A549 (cell line): ENCODE measurements around the gene HOXB7. TPM values are rescaled to one million over a fixed set of nuclear protein-coding genes. Genes with fewer than 3 reads are reported as not detected.

ENCODE experiments used
- ATAC-seq, 2 experiments: fragments of 200-7000 bp in 1 of 2; fragments of >200 bp in 1 of 2; cut with Nextera tagmentation in 1 of 2; cut with Tn5 transposase in 1 of 2; 3 replicates each; pipeline versions ENCODE4 v1.8.0 to v1.9.1; 2018 to 2020; ENCODE audit warnings: mild to moderate bottlenecking in 1 of 2, moderate library complexity in 1 of 2
- CTCF ChIA-PET: fragments of 300-600 bp; sonication (Branson Sonifier 250); formaldehyde crosslinking; extraction: SDS; loops from one replicate; lab custom pipeline; 2021; ENCODE audit warnings: antibody characterized with exemption, inconsistent platforms; lab: Yijun Ruan, JAX
- POLR2A ChIA-PET: fragments of 350-600 bp; formaldehyde crosslinking; extraction: SDS; loops from one replicate; lab custom pipeline; 2021; ENCODE audit warnings: antibody characterized with exemption, inconsistent platforms; lab: Yijun Ruan, JAX
- DNase-seq, 2 experiments: peaks; one replicate each; pipeline versions ENCODE4 v3.0.0 to v3.0.0-alpha.2; 2011 to 2016; ENCODE audit warnings: low read depth in 1 of 2, low spot score in 1 of 2
- FAIRE-seq: peaks from 2 replicates; lab custom pipeline; 2011; peaks lifted over from hg19 to GRCh38; lab: Jason Lieb, UNC
- H3K27ac ChIP-seq, 2 experiments: fragments of >200 bp; sonication (Bioruptor Twin); formaldehyde crosslinking; 3 replicates each; pipeline ENCODE4 v1.5.1; 2016 to 2017
- H3K4me1 ChIP-seq: fragments of >200 bp; sonication (Bioruptor Twin); formaldehyde crosslinking; 3 replicates; pipeline ENCODE4 v1.6.1; 2016
- H3K4me2 ChIP-seq: fragments of >200 bp; sonication (Bioruptor Twin); formaldehyde crosslinking; 3 replicates; pipeline ENCODE4 v1.6.1; 2016
- H3K4me3 ChIP-seq: fragments of >200 bp; sonication (Bioruptor Twin); formaldehyde crosslinking; 3 replicates; pipeline ENCODE4 v1.5.1; 2016
- H3K9me3 ChIP-seq: fragments of >200 bp; sonication (Bioruptor Twin); formaldehyde crosslinking; 3 replicates; pipeline ENCODE4 v1.6.1; 2016
- CBX8 ChIP-seq: fragments of 200-600 bp; sonication (generic); IDR thresholded peaks from 2 replicates; pipeline ENCODE4 v1.6.1; 2016
- GATA3 ChIP-seq: IDR thresholded peaks from 2 replicates; pipeline ENCODE4 v1.6.1; 2012; ENCODE audit warnings: borderline replicate concordance
- HOXB13 ChIP-seq: fragments of 250-450 bp; sonication (Bioruptor Pico); IDR thresholded peaks from 2 replicates; pipeline ENCODE4 v1.5.0; 2020; ENCODE audit warnings: low read depth, mild to moderate bottlenecking, moderate library complexity
- KDM1A ChIP-seq: fragments of 200-600 bp; sonication (generic); IDR thresholded peaks from 2 replicates; pipeline ENCODE4 v1.6.1; 2016; ENCODE audit warnings: low read depth, mild to moderate bottlenecking
- MAFK ChIP-seq: fragments of 450-650 bp; IDR thresholded peaks from 2 replicates; pipeline ENCODE4 v1.6.1; 2014; ENCODE audit not compliant: partially characterized antibody
- MAZ ChIP-seq: fragments of 150-350 bp; IDR thresholded peaks from 2 replicates; pipeline ENCODE4 v1.6.1; 2014; ENCODE audit warnings: antibody characterized with exemption, low read depth, low read length, borderline replicate concordance
- MYC ChIP-seq: IDR thresholded peaks from 2 replicates; pipeline ENCODE4 v1.6.1; 2012; ENCODE audit warnings: mild to moderate bottlenecking, inconsistent platforms, low read length, improper control_type of control experiment, borderline replicate concordance
- NPAS2 ChIP-seq: fragments of 250-450 bp; sonication (Bioruptor Pico); IDR thresholded peaks from 2 replicates; pipeline ENCODE4 v1.8.0; 2022; ENCODE audit warnings: mild to moderate bottlenecking, moderate library complexity, borderline replicate concordance
- NR3C1 ChIP-seq: fragments of >200 bp; sonication (Bioruptor Twin); formaldehyde crosslinking; IDR thresholded peaks from 3 replicates; pipeline ENCODE4 v1.6.1; 2017
- RAD21 ChIP-seq, 2 experiments: fragments of >200 bp in 1 of 2; sonication (Bioruptor Twin) in 1 of 2; formaldehyde crosslinking in 1 of 2; IDR thresholded peaks in 1 of 2; conservative IDR thresholded peaks in 1 of 2; 2 replicates in 1 of 2; 3 replicates in 1 of 2; pipeline ENCODE4 v1.6.1; 2012 to 2018; ENCODE audit warnings: inconsistent platforms in 1 of 2
- SMC3 ChIP-seq: fragments of >200 bp; sonication (Bioruptor Twin); formaldehyde crosslinking; IDR thresholded peaks from 3 replicates; pipeline ENCODE4 v1.6.1; 2018; ENCODE audit warnings: inconsistent platforms
- SREBF2 ChIP-seq: fragments of 450-650 bp; IDR thresholded peaks from 2 replicates; pipeline ENCODE4 v1.6.1; 2014; ENCODE audit warnings: mild to moderate bottlenecking, moderate library complexity
- TP53 ChIP-seq: fragments of 250-450 bp; sonication (Bioruptor Pico); IDR thresholded peaks from 2 replicates; pipeline ENCODE4 v1.5.0; 2021; ENCODE audit warnings: mild to moderate bottlenecking, moderate library complexity
- ZSCAN20 ChIP-seq: fragments of 250-450 bp; sonication (Bioruptor Pico); IDR thresholded peaks from 2 replicates; pipeline ENCODE4 v1.8.0; 2022; ENCODE audit warnings: mild to moderate bottlenecking, moderate library complexity
- WGBS: methylation state at CpG from one replicate; pipeline ENCODE4 v1.1.6; 2017; ENCODE audit errors: missing lambda C conversion rate; 5-methylcytosine and 5-hydroxymethylcytosine counted together
- polyA plus RNA-seq, 4 experiments: library from polyadenylated mRNA; depleted of rRNA in 3 of 4; stranded (reverse); fragments of >200 nt; fragmentation: RNase III in 1 of 4; extraction: RNeasy Plus Mini Kit Qiagen cat#74134 plus additional on column Dnase treatment in 1 of 4; gene quantifications; 2 replicates in 3 of 4; 3 replicates in 1 of 4; pipeline ENCODE4 v1.2.3, GENCODE V29; 2011 to 2017
- TF ChIP-seq, protein P1 (sequence below): fragments of 200-600 bp; sonication (generic); IDR thresholded peaks from 2 replicates; pipeline ENCODE4 v1.6.1; 2016; ENCODE audit warnings: antibody characterized with exemption, mild to moderate bottlenecking, moderate library complexity
- TF ChIP-seq, protein P2 (sequence below): fragments of >200 bp; sonication (Bioruptor Twin); formaldehyde crosslinking; IDR thresholded peaks from 3 replicates; pipeline ENCODE4 v1.5.1; 2016
- TF ChIP-seq, protein P3 (sequence below): IDR thresholded peaks from 2 replicates; pipeline ENCODE4 v1.6.1; 2012; ENCODE audit warnings: low read depth, borderline replicate concordance
- TF ChIP-seq, protein P4 (sequence below): fragments of 450-650 bp; IDR thresholded peaks from 2 replicates; pipeline ENCODE4 v1.6.1; 2014; ENCODE audit warnings: antibody characterized with exemption
- TF ChIP-seq, protein P5 (sequence below): IDR thresholded peaks from 2 replicates; pipeline ENCODE4 v1.6.1; 2012
- TF ChIP-seq, protein P6 (sequence below): IDR thresholded peaks from 2 replicates; pipeline ENCODE4 v1.6.1; 2012
- TF ChIP-seq, protein P7 (sequence below): fragments of 250-450 bp; sonication (Bioruptor Pico); IDR thresholded peaks from 2 replicates; pipeline ENCODE4 v1.5.0; 2021; ENCODE audit warnings: mild to moderate bottlenecking, moderate library complexity, borderline replicate concordance

The HOXB7 gene
- polyA plus RNA-seq, 2 of the 4 experiments (the other 2 are of a cell fraction) = 22.3 to 32.3 TPM

DNA sequence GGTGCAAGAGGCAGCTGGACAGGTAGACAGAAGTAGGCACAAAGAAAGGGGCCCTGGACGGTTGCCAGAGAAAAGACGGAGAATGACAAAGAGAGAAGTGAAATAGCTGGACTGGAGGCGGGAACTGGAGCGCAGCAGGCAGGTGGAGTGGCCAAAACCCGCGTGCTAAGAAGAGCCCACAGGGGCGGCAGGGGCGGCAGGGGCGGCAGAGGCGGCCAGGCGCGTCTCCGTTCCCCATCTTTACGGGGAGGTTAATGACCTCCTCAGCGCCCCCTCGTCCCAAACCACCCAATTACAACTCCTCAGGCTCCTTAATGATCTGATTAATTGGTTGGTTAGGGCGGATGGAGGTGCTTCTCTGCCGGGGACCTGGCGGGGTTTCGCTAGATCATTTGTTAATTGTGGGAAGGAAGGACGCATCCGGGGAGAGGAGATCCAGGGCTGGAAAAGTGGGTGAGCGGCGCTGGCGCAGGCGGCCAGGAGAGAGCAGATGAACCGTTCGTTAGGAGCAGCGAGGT lies 30.8 kb upstream of the HOXB7 start:
- Histone ChIP-seq H3K9me3 (no peaks in the 10 kb centered on the region), H3K4me2 (no peak overlapping the region), H3K4me1 (peaks cover 67% of the 10 kb centered on the region), H3K4me3 (no peak overlapping the region), H3K27ac (peak overlapping the region in 1 of 2 experiments; percentile 92; a peak in 2 of 6 replicates)
- WGBS = 89% methylated on average over 29 of the region's 29 CpGs
- TF ChIP-seq KDM1A = no peak
- no peak for TF ChIP-seq MAZ
- TF ChIP-seq, protein P1, sequence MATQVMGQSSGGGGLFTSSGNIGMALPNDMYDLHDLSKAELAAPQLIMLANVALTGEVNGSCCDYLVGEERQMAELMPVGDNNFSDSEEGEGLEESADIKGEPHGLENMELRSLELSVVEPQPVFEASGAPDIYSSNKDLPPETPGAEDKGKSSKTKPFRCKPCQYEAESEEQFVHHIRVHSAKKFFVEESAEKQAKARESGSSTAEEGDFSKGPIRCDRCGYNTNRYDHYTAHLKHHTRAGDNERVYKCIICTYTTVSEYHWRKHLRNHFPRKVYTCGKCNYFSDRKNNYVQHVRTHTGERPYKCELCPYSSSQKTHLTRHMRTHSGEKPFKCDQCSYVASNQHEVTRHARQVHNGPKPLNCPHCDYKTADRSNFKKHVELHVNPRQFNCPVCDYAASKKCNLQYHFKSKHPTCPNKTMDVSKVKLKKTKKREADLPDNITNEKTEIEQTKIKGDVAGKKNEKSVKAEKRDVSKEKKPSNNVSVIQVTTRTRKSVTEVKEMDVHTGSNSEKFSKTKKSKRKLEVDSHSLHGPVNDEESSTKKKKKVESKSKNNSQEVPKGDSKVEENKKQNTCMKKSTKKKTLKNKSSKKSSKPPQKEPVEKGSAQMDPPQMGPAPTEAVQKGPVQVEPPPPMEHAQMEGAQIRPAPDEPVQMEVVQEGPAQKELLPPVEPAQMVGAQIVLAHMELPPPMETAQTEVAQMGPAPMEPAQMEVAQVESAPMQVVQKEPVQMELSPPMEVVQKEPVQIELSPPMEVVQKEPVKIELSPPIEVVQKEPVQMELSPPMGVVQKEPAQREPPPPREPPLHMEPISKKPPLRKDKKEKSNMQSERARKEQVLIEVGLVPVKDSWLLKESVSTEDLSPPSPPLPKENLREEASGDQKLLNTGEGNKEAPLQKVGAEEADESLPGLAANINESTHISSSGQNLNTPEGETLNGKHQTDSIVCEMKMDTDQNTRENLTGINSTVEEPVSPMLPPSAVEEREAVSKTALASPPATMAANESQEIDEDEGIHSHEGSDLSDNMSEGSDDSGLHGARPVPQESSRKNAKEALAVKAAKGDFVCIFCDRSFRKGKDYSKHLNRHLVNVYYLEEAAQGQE = no peak
- POLR2A ChIA-PET = no interaction called here
- CTCF ChIA-PET = interaction anchor here (0.6 to 6.9 kb wide), 10 partner anchors 9 to 488 kb away, joined by 3 to 118 read pairs (median 6); partner anchors contain the start of gene HOXB9
- no peak for FAIRE-seq
- DNase-seq = no peak
- ATAC-seq = no peak

DNA sequence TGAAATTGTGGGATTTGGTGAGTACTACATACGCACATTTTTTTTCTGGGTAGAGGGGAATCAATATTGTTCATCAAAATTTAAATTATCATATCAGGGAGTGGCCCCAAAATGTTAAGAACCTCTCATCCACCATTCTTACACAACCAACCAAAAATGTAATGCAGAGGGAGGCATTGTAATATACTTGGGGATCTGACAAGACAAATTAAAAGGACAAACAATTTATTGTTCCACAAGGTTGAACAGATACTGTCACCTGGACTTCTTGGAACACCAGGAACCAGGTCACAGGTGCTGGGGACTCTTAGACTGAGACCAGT lies 30.0 kb upstream of the HOXB7 start:
- 94% methylated on average over 1 of the region's 1 CpG for WGBS
- H3K4me1 ChIP-seq = peaks cover 74% of the 10 kb centered on the region
- no peak overlapping the region for H3K4me2 ChIP-seq
- H3K4me3 ChIP-seq = no peak overlapping the region
- no peak overlapping the region for H3K27ac ChIP-seq
- CTCF ChIA-PET = interaction anchor here (0.7 to 6.9 kb wide), 11 partner anchors 13 to 487 kb away, joined by 3 to 118 read pairs (median 5); partner anchors contain the start of gene HOXB9
- POLR2A ChIA-PET = no interaction called here
- ATAC-seq = no peak
- no peak for TF ChIP-seq NR3C1
- TF ChIP-seq, protein P2, sequence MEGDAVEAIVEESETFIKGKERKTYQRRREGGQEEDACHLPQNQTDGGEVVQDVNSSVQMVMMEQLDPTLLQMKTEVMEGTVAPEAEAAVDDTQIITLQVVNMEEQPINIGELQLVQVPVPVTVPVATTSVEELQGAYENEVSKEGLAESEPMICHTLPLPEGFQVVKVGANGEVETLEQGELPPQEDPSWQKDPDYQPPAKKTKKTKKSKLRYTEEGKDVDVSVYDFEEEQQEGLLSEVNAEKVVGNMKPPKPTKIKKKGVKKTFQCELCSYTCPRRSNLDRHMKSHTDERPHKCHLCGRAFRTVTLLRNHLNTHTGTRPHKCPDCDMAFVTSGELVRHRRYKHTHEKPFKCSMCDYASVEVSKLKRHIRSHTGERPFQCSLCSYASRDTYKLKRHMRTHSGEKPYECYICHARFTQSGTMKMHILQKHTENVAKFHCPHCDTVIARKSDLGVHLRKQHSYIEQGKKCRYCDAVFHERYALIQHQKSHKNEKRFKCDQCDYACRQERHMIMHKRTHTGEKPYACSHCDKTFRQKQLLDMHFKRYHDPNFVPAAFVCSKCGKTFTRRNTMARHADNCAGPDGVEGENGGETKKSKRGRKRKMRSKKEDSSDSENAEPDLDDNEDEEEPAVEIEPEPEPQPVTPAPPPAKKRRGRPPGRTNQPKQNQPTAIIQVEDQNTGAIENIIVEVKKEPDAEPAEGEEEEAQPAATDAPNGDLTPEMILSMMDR = no peak
- no peak for TF ChIP-seq HOXB13 (CRISPR knock-in tag)
- TF ChIP-seq NPAS2 = no peak
- TF ChIP-seq ZSCAN20 (CRISPR knock-in tag) = no peak
- TF ChIP-seq SMC3 = no peak
- TF ChIP-seq, protein P3, sequence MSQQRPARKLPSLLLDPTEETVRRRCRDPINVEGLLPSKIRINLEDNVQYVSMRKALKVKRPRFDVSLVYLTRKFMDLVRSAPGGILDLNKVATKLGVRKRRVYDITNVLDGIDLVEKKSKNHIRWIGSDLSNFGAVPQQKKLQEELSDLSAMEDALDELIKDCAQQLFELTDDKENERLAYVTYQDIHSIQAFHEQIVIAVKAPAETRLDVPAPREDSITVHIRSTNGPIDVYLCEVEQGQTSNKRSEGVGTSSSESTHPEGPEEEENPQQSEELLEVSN = no peak
- no peak for TF ChIP-seq GATA3
- no peak for TF ChIP-seq TP53 (CRISPR knock-in tag)
- no peak for DNase-seq
- H3K9me3 ChIP-seq = no peaks in the 10 kb centered on the region
- no peak for FAIRE-seq

DNA sequence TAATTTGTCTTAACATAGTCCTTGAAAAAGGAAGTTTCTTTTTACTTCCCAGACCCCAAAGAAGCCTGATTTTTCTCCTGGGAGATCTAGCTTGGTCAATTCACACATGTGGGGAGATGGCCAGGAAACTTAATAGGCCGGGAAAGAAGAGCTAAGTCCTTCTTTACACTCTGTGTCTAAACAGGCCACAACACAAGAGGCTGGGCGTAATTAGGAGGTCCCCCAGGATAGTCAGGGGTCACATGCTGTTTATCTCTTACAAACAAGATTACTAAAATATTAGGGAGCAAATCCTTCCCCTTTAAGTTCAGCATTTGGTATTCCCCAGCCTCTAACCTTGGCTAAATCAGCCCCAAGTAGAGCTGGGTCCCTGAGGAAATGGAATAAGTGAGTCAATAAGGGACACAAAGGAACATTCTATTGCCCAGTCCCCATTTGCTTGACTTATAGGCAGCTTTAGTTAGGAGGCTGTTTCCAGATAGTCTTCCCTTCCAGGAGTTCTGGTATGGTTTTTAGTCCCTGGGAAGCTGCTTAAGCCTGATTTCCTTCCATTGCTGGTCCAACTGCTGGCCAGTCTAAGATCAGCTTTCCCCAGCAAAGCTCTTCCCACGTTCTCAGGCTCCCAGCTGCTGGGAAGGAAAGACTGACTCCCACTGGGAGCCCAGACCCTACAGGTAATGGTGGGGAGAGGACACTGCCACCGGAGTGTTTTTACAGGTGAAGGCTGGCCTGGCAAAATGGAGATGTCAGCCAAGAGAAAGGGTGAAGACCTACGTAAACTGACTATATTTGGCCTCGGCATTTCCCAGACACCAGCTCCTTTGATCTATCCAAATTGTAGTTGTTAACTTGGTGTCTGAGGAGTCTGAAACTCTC lies 29.4 kb upstream of the HOXB7 start:
- Histone ChIP-seq H3K4me2 (no peak overlapping the region), H3K9me3 (no peaks in the 10 kb centered on the region), H3K27ac (peak overlapping the region in 1 of 2 experiments; percentile 2; a peak in 1 of 6 replicates), H3K4me3 (no peak overlapping the region), H3K4me1 (peaks cover 75% of the 10 kb centered on the region)
- CTCF ChIA-PET = interaction anchor here (0.8 to 6.9 kb wide), 12 partner anchors 13 to 487 kb away, joined by 3 to 118 read pairs (median 4); partner anchors contain the start of gene HOXB9
- ATAC-seq = no peak
- POLR2A ChIA-PET = interaction anchor here (0.5 to 1.6 kb wide), 4 partner anchors 14 to 420 kb away, joined by 3 to 11 read pairs (median 4); partner anchors contain the start of gene HOXB9
- DNase-seq = no peak
- FAIRE-seq = peak; percentile 13
- 87% methylated on average over 6 of the region's 6 CpGs for WGBS
- TF ChIP-seq, protein P4, sequence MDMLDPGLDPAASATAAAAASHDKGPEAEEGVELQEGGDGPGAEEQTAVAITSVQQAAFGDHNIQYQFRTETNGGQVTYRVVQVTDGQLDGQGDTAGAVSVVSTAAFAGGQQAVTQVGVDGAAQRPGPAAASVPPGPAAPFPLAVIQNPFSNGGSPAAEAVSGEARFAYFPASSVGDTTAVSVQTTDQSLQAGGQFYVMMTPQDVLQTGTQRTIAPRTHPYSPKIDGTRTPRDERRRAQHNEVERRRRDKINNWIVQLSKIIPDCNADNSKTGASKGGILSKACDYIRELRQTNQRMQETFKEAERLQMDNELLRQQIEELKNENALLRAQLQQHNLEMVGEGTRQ = no peak
- TF ChIP-seq MAFK (no peak), RAD21 (conservative IDR thresholded peaks at IDR 0.05 in 1 of 2, IDR thresholded peaks at IDR 0.05 in 1 of 2) (no peak), SREBF2 (no peak), CBX8 (no peak), NPAS2 (no peak), MYC (no peak)
- TF ChIP-seq, protein P5, sequence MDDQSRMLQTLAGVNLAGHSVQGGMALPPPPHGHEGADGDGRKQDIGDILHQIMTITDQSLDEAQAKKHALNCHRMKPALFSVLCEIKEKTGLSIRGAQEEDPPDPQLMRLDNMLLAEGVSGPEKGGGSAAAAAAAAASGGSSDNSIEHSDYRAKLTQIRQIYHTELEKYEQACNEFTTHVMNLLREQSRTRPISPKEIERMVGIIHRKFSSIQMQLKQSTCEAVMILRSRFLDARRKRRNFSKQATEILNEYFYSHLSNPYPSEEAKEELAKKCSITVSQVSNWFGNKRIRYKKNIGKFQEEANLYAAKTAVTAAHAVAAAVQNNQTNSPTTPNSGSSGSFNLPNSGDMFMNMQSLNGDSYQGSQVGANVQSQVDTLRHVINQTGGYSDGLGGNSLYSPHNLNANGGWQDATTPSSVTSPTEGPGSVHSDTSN = no peak
- TF ChIP-seq, protein P6, sequence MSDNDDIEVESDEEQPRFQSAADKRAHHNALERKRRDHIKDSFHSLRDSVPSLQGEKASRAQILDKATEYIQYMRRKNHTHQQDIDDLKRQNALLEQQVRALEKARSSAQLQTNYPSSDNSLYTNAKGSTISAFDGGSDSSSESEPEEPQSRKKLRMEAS = no peak
- TF ChIP-seq, protein P7, sequence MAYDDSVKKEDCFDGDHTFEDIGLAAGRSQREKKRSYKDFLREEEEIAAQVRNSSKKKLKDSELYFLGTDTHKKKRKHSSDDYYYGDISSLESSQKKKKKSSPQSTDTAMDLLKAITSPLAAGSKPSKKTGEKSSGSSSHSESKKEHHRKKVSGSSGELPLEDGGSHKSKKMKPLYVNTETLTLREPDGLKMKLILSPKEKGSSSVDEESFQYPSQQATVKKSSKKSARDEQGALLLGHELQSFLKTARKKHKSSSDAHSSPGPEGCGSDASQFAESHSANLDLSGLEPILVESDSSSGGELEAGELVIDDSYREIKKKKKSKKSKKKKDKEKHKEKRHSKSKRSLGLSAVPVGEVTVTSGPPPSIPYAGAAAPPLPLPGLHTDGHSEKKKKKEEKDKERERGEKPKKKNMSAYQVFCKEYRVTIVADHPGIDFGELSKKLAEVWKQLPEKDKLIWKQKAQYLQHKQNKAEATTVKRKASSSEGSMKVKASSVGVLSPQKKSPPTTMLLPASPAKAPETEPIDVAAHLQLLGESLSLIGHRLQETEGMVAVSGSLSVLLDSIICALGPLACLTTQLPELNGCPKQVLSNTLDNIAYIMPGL = no peak
